K562 (cell line): ENCODE measurements around the gene HELZ.
"Not testable (repeated sequence)": the region's sequence is repeated elsewhere in the genome, so short reads cannot be mapped to it uniquely, and the experiment has no call there.

Experiments used
- CREB1 ChIP-seq, 2 experiments: sonication (generic) in 1 of 2; formaldehyde crosslinking in 1 of 2; IDR thresholded peaks; 2 replicates each; pipeline versions ENCODE4 v1.6.1 to v1.8.0; 2012 to 2022; ENCODE audit warnings: inconsistent platforms in 1 of 2, mild to moderate bottlenecking in 1 of 2, missing genetic modification reagents in 1 of 2, moderate library complexity in 1 of 2
- FUS ChIP-seq: fragments of 200-400 bp; formaldehyde crosslinking; optimal IDR thresholded peaks from 2 replicates; pipeline ENCODE3; 2017; ENCODE audit warnings: low read depth, low read length
- KLF16 ChIP-seq: IDR thresholded peaks from 2 replicates; pipeline ENCODE4 v1.6.1; 2016; ENCODE audit warnings: antibody characterized with exemption

- not testable (repeated sequence) for TF ChIP-seq KLF16; FUS; CREB1 (IDR thresholded peaks at IDR 0.05); CREB1 (CRISPR knock-in tag; IDR thresholded peaks at IDR 0.05)
These were observed 6.6 kb upstream of the HELZ start for GRCh38 chr17:67251586-67251985.
